Nephron progenitor cell (in vitro differentiated cells): ENCODE results near the gene ASNS.
"Not testable (repeated sequence)": the region's sequence is repeated elsewhere in the genome, so short reads cannot be mapped to it uniquely, and the experiment has no call there.

Experiments
- DNase-seq: peaks from one replicate; pipeline ENCODE4 v3.0.0; 2021
- H3K27ac Mint-ChIP-seq: 2 replicates; pipeline ENCODE4 v1.8.0; 2021; ENCODE audit warnings: mild to moderate bottlenecking, moderate library complexity, mixed read lengths
- H3K27me3 Mint-ChIP-seq: 2 replicates; pipeline ENCODE4 v1.8.0; 2021; ENCODE audit warnings: mild to moderate bottlenecking, low read depth, mixed read lengths; ENCODE audit not compliant: poor library complexity
- H3K36me3 Mint-ChIP-seq: 2 replicates; pipeline ENCODE4 v1.8.0; 2021; ENCODE audit warnings: low read depth, mixed read lengths
- H3K4me1 Mint-ChIP-seq: 2 replicates; pipeline ENCODE4 v1.8.0; 2021; ENCODE audit warnings: mixed read lengths
- H3K4me3 Mint-ChIP-seq: 2 replicates; pipeline ENCODE4 v1.8.0; 2021; ENCODE audit warnings: mild to moderate bottlenecking, moderate library complexity, mixed read lengths
- H3K9me3 Mint-ChIP-seq: 2 replicates; pipeline ENCODE4 v1.8.0; 2021; ENCODE audit warnings: mild to moderate bottlenecking, moderate library complexity, mixed read lengths
- CTCF ChIP-seq: fragments of 200-600 bp; sonication (generic); IDR thresholded peaks from 2 replicates; pipeline ENCODE4 v1.5.0; 2021; ENCODE audit warnings: antibody characterized with exemption

ASNS gene

GRCh38 chr7:97858221-97858620 lies 14.0 kb downstream of the ASNS start:
- Mint-ChIP-seq H3K4me1 (no peaks in the 10 kb centered on the region), H3K9me3 (no peaks in the 10 kb centered on the region), H3K27me3 (no peaks in the 10 kb centered on the region), H3K36me3 (peaks cover 50% of the 10 kb centered on the region), H3K4me3 (no peak overlapping the region), H3K27ac (no peak overlapping the region)
- no peak for DNase-seq
- TF ChIP-seq CTCF: no peak

- Mint-ChIP-seq H3K36me3 (peaks cover 57% of the 10 kb centered on the region), H3K4me3 (no peak overlapping the region), H3K9me3 (no peaks in the 10 kb centered on the region), H3K4me1 (no peaks in the 10 kb centered on the region), H3K27ac (no peak overlapping the region), H3K27me3 (no peaks in the 10 kb centered on the region)
- no peak for TF ChIP-seq CTCF
- no peak for DNase-seq
Measured at GRCh38 chr7:97857544-97857943, 14.7 kb downstream of the ASNS start.

- Mint-ChIP-seq H3K27ac (no peak overlapping the region), H3K9me3 (no peaks in the 10 kb centered on the region), H3K4me3 (no peak overlapping the region), H3K27me3 (peaks cover 4% of the 10 kb centered on the region), H3K4me1 (no peaks in the 10 kb centered on the region), H3K36me3 (peaks cover 46% of the 10 kb centered on the region)
- TF ChIP-seq CTCF: no peak
- no peak for DNase-seq
Measured at GRCh38 chr7:97851683-97852082, 20.5 kb downstream of the ASNS start.

GRCh38 chr7:97850262-97851031 lies 21.8 kb downstream of the ASNS start:
- not testable (repeated sequence) for H3K27ac Mint-ChIP-seq, H3K9me3 Mint-ChIP-seq, H3K4me1 Mint-ChIP-seq, H3K27me3 Mint-ChIP-seq, H3K4me3 Mint-ChIP-seq, DNase-seq
- peaks cover 38% of the 10 kb centered on the region for H3K36me3 Mint-ChIP-seq

- Mint-ChIP-seq H3K36me3 (peaks cover 21% of the 10 kb centered on the region), H3K27ac (no peak overlapping the region), H3K4me3 (no peak overlapping the region), H3K4me1 (no peaks in the 10 kb centered on the region), H3K27me3 (peaks cover 4% of the 10 kb centered on the region), H3K9me3 (peaks cover 7% of the 10 kb centered on the region)
- TF ChIP-seq CTCF: no peak
- DNase-seq: no peak
Measured at GRCh38 chr7:97847791-97848190, 24.4 kb downstream of the ASNS start.

GRCh38 chr7:97846945-97847344 lies 25.3 kb downstream of the ASNS start:
- peaks cover 4% of the 10 kb centered on the region for H3K27me3 Mint-ChIP-seq

More at GRCh38 chr7:97846945-97847344, 25.3 kb downstream of the ASNS start:
- Mint-ChIP-seq H3K27ac (no peak overlapping the region), H3K4me1 (no peaks in the 10 kb centered on the region), H3K9me3 (peaks cover 15% of the 10 kb centered on the region), H3K36me3 (peaks cover 13% of the 10 kb centered on the region), H3K4me3 (no peak overlapping the region)
- TF ChIP-seq CTCF: no peak
- DNase-seq: no peak
